Activated T-cell treated with anti-CD3 and anti-CD28 coated beads, Interleukin-2, amount 50 U/mL, for 24 hours (primary cell): Measurements from ENCODE around the gene SELENBP1.
"Not testable (repeated sequence)": the region's sequence is repeated elsewhere in the genome, so short reads cannot be mapped to it uniquely, and the experiment has no call there.

Experiments used
- DNase-seq: peaks from one replicate; pipeline ENCODE4 v3.0.0-alpha.2; 2020
- H3K27ac Mint-ChIP-seq: 2 replicates; pipeline ENCODE4 v1.8.0; 2020; ENCODE audit warnings: mild to moderate bottlenecking, mixed read lengths
- H3K27me3 Mint-ChIP-seq: 2 replicates; pipeline ENCODE4 v1.8.0; 2020; ENCODE audit warnings: mixed read lengths
- H3K36me3 Mint-ChIP-seq: 2 replicates; pipeline ENCODE4 v1.8.0; 2020; ENCODE audit warnings: low read depth, mixed read lengths
- H3K4me1 Mint-ChIP-seq: 2 replicates; pipeline ENCODE4 v1.8.0; 2020; ENCODE audit warnings: low read depth, mixed read lengths
- H3K4me3 Mint-ChIP-seq: 2 replicates; pipeline ENCODE4 v1.8.0; 2020; ENCODE audit warnings: mild to moderate bottlenecking, moderate library complexity, mixed read lengths
- H3K9me3 Mint-ChIP-seq: 2 replicates; pipeline ENCODE4 v1.8.0; 2020; ENCODE audit warnings: mixed read lengths

SELENBP1 gene

GRCh38 chr1:151396265-151396664 is 23.8 kb upstream of the SELENBP1 start:
- H3K9me3 Mint-ChIP-seq, H3K27me3 Mint-ChIP-seq: not testable (repeated sequence)

GRCh38 chr1:151393583-151393982 is 21.1 kb upstream of the SELENBP1 start:
- Mint-ChIP-seq H3K27me3 (no peaks in the 10 kb centered on the region), H3K4me1 (peaks cover 4% of the 10 kb centered on the region), H3K9me3 (no peaks in the 10 kb centered on the region), H3K36me3 (no peaks in the 10 kb centered on the region), H3K27ac (no peak overlapping the region), H3K4me3 (no peak overlapping the region)
- no peak for DNase-seq

More at GRCh38 chr1:151396265-151396664, 23.8 kb upstream of the SELENBP1 start:
- not testable (repeated sequence) for H3K4me3 Mint-ChIP-seq, DNase-seq, H3K27ac Mint-ChIP-seq
- Mint-ChIP-seq H3K4me1 (peaks cover 18% of the 10 kb centered on the region), H3K36me3 (peaks cover 21% of the 10 kb centered on the region)

GRCh38 chr1:151391079-151391563 is 18.6 kb upstream of the SELENBP1 start:
- no peaks in the 10 kb centered on the region for H3K9me3 Mint-ChIP-seq
- DNase-seq, result no peak
- no peaks in the 10 kb centered on the region for H3K4me1 Mint-ChIP-seq
- no peak overlapping the region for H3K27ac Mint-ChIP-seq
- H3K36me3 Mint-ChIP-seq, result no peaks in the 10 kb centered on the region
- no peaks in the 10 kb centered on the region for H3K27me3 Mint-ChIP-seq
- no peak overlapping the region for H3K4me3 Mint-ChIP-seq

GRCh38 chr1:151390221-151391078 is 17.9 kb upstream of the SELENBP1 start:
- not testable (repeated sequence) for H3K27ac Mint-ChIP-seq, H3K4me1 Mint-ChIP-seq, H3K4me3 Mint-ChIP-seq, H3K9me3 Mint-ChIP-seq, H3K36me3 Mint-ChIP-seq, DNase-seq, H3K27me3 Mint-ChIP-seq

GRCh38 chr1:151386002-151386401 is 13.5 kb upstream of the SELENBP1 start:
- no peak overlapping the region for H3K27ac Mint-ChIP-seq
- no peaks in the 10 kb centered on the region for H3K4me1 Mint-ChIP-seq

GRCh38 chr1:151384584-151384983 is 12.1 kb upstream of the SELENBP1 start:
- Mint-ChIP-seq H3K36me3 (no peaks in the 10 kb centered on the region), H3K4me1 (no peaks in the 10 kb centered on the region), H3K4me3 (no peak overlapping the region), H3K9me3 (no peaks in the 10 kb centered on the region), H3K27ac (no peak overlapping the region), H3K27me3 (no peaks in the 10 kb centered on the region)
- DNase-seq, result no peak

More at GRCh38 chr1:151386002-151386401, 13.5 kb upstream of the SELENBP1 start:
- Mint-ChIP-seq H3K9me3 (no peaks in the 10 kb centered on the region), H3K27me3 (no peaks in the 10 kb centered on the region), H3K4me3 (no peak overlapping the region), H3K36me3 (no peaks in the 10 kb centered on the region)
- no peak for DNase-seq

- Mint-ChIP-seq H3K4me3 (no peak overlapping the region), H3K9me3 (no peaks in the 10 kb centered on the region), H3K36me3 (no peaks in the 10 kb centered on the region), H3K4me1 (no peaks in the 10 kb centered on the region), H3K27ac (no peak overlapping the region), H3K27me3 (no peaks in the 10 kb centered on the region)
- DNase-seq, result no peak
Observed at GRCh38 chr1:151377150-151377884, 4.8 kb upstream of the SELENBP1 start.

GRCh38 chr1:151373196-151373595 is 691 bp upstream of the SELENBP1 start:
- no peak overlapping the region for H3K4me3 Mint-ChIP-seq

GRCh38 chr1:151371370-151372057 is 991 bp downstream of the SELENBP1 start:
- Mint-ChIP-seq H3K36me3 (no peaks in the 10 kb centered on the region), H3K9me3 (no peaks in the 10 kb centered on the region), H3K4me1 (no peaks in the 10 kb centered on the region), H3K27ac (no peak overlapping the region), H3K4me3 (no peak overlapping the region), H3K27me3 (no peaks in the 10 kb centered on the region)
- DNase-seq, result no peak

More at GRCh38 chr1:151373196-151373595, 691 bp upstream of the SELENBP1 start:
- H3K27ac Mint-ChIP-seq, result no peak overlapping the region
- no peaks in the 10 kb centered on the region for H3K27me3 Mint-ChIP-seq
- DNase-seq, result no peak
- no peaks in the 10 kb centered on the region for H3K9me3 Mint-ChIP-seq
- H3K36me3 Mint-ChIP-seq, result no peaks in the 10 kb centered on the region
- no peaks in the 10 kb centered on the region for H3K4me1 Mint-ChIP-seq

GRCh38 chr1:151370211-151370911 is 2.1 kb downstream of the SELENBP1 start:
- Mint-ChIP-seq H3K27ac (no peak overlapping the region), H3K36me3 (no peaks in the 10 kb centered on the region), H3K27me3 (no peaks in the 10 kb centered on the region), H3K4me3 (no peak overlapping the region), H3K9me3 (no peaks in the 10 kb centered on the region), H3K4me1 (no peaks in the 10 kb centered on the region)
- no peak for DNase-seq

GRCh38 chr1:151369621-151370048 is 2.9 kb downstream of the SELENBP1 start:
- H3K27me3 Mint-ChIP-seq, result no peaks in the 10 kb centered on the region
- no peaks in the 10 kb centered on the region for H3K36me3 Mint-ChIP-seq
- H3K27ac Mint-ChIP-seq, result no peak overlapping the region
- H3K4me3 Mint-ChIP-seq, result no peak overlapping the region
- H3K9me3 Mint-ChIP-seq, result no peaks in the 10 kb centered on the region
- DNase-seq, result no peak
- H3K4me1 Mint-ChIP-seq, result no peaks in the 10 kb centered on the region

- H3K27me3 Mint-ChIP-seq, result no peaks in the 10 kb centered on the region
- no peak for DNase-seq
- no peak overlapping the region for H3K27ac Mint-ChIP-seq
Observed at GRCh38 chr1:151369302-151369610, 3.2 kb downstream of the SELENBP1 start.

GRCh38 chr1:151368393-151369301 is 3.9 kb downstream of the SELENBP1 start:
- Mint-ChIP-seq H3K27ac (no peak overlapping the region), H3K9me3 (no peaks in the 10 kb centered on the region), H3K4me1 (no peaks in the 10 kb centered on the region), H3K27me3 (no peaks in the 10 kb centered on the region), H3K36me3 (no peaks in the 10 kb centered on the region), H3K4me3 (no peak overlapping the region)
- no peak for DNase-seq

More at GRCh38 chr1:151369302-151369610, 3.2 kb downstream of the SELENBP1 start:
- no peaks in the 10 kb centered on the region for H3K36me3 Mint-ChIP-seq
- H3K9me3 Mint-ChIP-seq, result no peaks in the 10 kb centered on the region
- H3K4me3 Mint-ChIP-seq, result no peak overlapping the region
- no peaks in the 10 kb centered on the region for H3K4me1 Mint-ChIP-seq
